ENCODE results near the gene C16orf87. TPM values are rescaled to one million over a fixed set of nuclear protein-coding genes. Genes with fewer than 3 reads are reported as not detected.

The C16orf87 gene
- total and polyA plus RNA-seq, 9 of the 15 experiments (the other 6 are each of a cell fraction or from before 2014, with no cell fraction given): 7.8 to 16.7 (median 10.5) TPM

DNA sequence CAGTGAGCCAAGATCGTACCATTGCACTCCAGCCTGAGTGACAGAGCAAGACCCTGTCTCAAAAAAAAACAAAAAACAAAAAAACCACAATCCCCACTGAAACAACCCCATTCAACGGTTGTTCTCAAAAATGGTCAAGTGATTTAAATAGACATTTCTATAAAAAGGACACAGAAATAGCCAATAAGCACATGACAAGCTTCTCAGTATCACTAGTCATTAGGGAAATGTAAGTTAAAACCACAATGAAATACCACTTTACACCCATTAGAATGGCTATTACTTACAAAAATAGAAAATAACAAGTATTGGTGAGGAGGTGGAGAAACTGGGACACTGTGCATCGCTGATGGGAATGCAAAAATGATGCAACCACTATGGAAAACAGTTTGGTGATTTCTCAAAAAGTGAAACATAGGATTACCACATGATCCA lies 56.2 kb downstream of the C16orf87 start:
- BruUV-seq (replicated peaks): no TSS peak
- ATAC-seq (no peak), FAIRE-seq (no peak), DNase-seq (ENCODE audit: extremely low read depth in 1 of 4, low spot score in 3 of 4) (no peak)
- no peaks in the 10 kb centered on the region for H3K36me3 ChIP-seq (ENCODE audit: control insufficient read depth, insufficient read depth, low read length)
- H3K4me2 ChIP-seq (ENCODE audit: insufficient read depth, low read length): no peak overlapping the region
- ChIA-PET CTCF (ENCODE audit: low intra/inter-chr PET ratio) (interaction anchor here (0.6 kb wide), 1 partner anchor 26 kb away, joined by 3 read pairs; no protein-coding TSS in a partner anchor), POLR2A (no interaction called here)
- 13% methylated on average over 2 of the region's 3 CpGs for WGBS (ENCODE audit: insufficient coverage, low coverage, missing lambda C conversion rate)
- H4K20me1 ChIP-seq (replicated peaks; ENCODE audit: control insufficient read depth, insufficient read depth, low read length): no peaks in the 10 kb centered on the region
- no peaks in the 10 kb centered on the region for H3K9me3 ChIP-seq (replicated peaks; ENCODE audit: control insufficient read depth, insufficient read depth, low read depth, low read length)
- H3K9ac ChIP-seq (ENCODE audit: insufficient read depth in 1 of 2, low read depth in 2 of 2, low read length in 2 of 2): no peak overlapping the region
- intact Hi-C loops (cut with micrococcal nuclease) (no loop called here), in situ Hi-C loops (cut with MboI) (no loop called here)
- H2AFZ ChIP-seq (ENCODE audit: low read depth, low read length): no peak overlapping the region
- peaks cover 0 to 6% of the 10 kb centered on the region in 2 experiments; a peak in 2 of 5 replicates for H3K4me1 ChIP-seq (replicated peaks in 1 of 2; ENCODE audit: control insufficient read depth in 2 of 2, insufficient read depth in 2 of 2, low read length in 2 of 2)
- H3K9me1 ChIP-seq (ENCODE audit: control insufficient read depth, insufficient read depth, low read length): no peaks in the 10 kb centered on the region
- no peak overlapping the region for H3K27ac ChIP-seq (ENCODE audit: extremely low read depth, low read depth, low read length)
- no peaks in the 10 kb centered on the region for H3K27me3 ChIP-seq (ENCODE audit: control insufficient read depth in 2 of 2, insufficient read depth in 2 of 2, low read length in 2 of 2)
- no peaks in the 10 kb centered on the region for H3K79me2 ChIP-seq (ENCODE audit: control insufficient read depth, insufficient read depth, low read length)
- no peak for TF ChIP-seq KAT2B (IDR thresholded peaks at IDR 0.05; ENCODE audit: low read depth, low read length)
- TF ChIP-seq, protein P1, sequence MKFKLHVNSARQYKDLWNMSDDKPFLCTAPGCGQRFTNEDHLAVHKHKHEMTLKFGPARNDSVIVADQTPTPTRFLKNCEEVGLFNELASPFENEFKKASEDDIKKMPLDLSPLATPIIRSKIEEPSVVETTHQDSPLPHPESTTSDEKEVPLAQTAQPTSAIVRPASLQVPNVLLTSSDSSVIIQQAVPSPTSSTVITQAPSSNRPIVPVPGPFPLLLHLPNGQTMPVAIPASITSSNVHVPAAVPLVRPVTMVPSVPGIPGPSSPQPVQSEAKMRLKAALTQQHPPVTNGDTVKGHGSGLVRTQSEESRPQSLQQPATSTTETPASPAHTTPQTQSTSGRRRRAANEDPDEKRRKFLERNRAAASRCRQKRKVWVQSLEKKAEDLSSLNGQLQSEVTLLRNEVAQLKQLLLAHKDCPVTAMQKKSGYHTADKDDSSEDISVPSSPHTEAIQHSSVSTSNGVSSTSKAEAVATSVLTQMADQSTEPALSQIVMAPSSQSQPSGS (CRISPR knock-in tag; IDR thresholded peaks at IDR 0.05): no peak
- no peak for TF ChIP-seq LARP7 (IDR thresholded peaks at IDR 0.05)
- no peak for TF ChIP-seq ZBTB1 (CRISPR knock-in tag; IDR thresholded peaks at IDR 0.05; ENCODE audit: borderline replicate concordance, low read depth)
- no peak for TF ChIP-seq SMAD1 (IDR thresholded peaks at IDR 0.05; ENCODE audit: low read depth, low read length, partially characterized antibody)
- TF ChIP-seq, protein P2, sequence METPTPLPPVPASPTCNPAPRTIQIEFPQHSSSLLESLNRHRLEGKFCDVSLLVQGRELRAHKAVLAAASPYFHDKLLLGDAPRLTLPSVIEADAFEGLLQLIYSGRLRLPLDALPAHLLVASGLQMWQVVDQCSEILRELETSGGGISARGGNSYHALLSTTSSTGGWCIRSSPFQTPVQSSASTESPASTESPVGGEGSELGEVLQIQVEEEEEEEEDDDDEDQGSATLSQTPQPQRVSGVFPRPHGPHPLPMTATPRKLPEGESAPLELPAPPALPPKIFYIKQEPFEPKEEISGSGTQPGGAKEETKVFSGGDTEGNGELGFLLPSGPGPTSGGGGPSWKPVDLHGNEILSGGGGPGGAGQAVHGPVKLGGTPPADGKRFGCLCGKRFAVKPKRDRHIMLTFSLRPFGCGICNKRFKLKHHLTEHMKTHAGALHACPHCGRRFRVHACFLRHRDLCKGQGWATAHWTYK (CRISPR knock-in tag; IDR thresholded peaks at IDR 0.05): no peak
- TF ChIP-seq KDM2B (CRISPR knock-in tag; IDR thresholded peaks at IDR 0.05): no peak
- no peak overlapping the region for H3K4me3 ChIP-seq
